Measurements from ENCODE around the gene CEMIP. TPM values are rescaled to one million over a fixed set of nuclear protein-coding genes. Genes with fewer than 3 reads are reported as not detected.

CEMIP gene
- total and polyA plus RNA-seq, 7 experiments from 2014 or later: 0.02 TPM; not detected in 6

DNA sequence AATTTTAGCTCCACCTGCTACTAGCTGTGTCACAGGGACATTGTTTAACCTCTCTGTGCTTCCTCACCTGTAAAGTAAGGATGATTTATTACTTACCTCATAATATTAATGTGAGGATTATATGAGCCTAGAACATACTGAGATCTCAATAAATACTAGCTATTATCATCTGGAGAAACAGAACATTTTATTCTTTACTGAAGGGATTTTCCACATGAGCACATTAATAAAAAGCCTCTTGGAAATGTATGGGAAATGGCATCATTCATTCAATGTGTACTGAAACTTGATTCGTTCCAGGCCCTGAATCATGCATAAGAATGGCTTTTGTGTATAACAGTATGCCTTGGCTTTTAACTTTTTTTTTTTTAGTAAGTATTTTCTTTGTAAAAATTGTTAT is 11.0 kb upstream of the CEMIP start:
- Histone ChIP-seq H3K27ac (ENCODE audit: low read depth, low read length) (no peak overlapping the region), H3K27me3 (ENCODE audit: control insufficient read depth in 2 of 2, insufficient read depth in 2 of 2, low read length in 2 of 2) (no peaks in the 10 kb centered on the region), H3K4me1 (ENCODE audit: control insufficient read depth in 2 of 2, insufficient read depth in 2 of 2, low read length in 2 of 2) (no peaks in the 10 kb centered on the region), H3K4me3 (ENCODE audit: low read length) (no peak overlapping the region), H3K9me3 (ENCODE audit: control insufficient read depth in 2 of 3, low read length in 3 of 3) (no peaks in the 10 kb centered on the region), H3K36me3 (ENCODE audit: control insufficient read depth in 2 of 3, insufficient read depth in 3 of 3, low read length in 3 of 3) (no peaks in the 10 kb centered on the region)
- intact Hi-C loops (cut with micrococcal nuclease): no loop called here
- Mint-ChIP-seq H3K4me3 (no peak overlapping the region), H3K36me3 (no peaks in the 10 kb centered on the region), H3K27me3 (peaks cover 0 to 11% (median 6%) of the 10 kb centered on the region in 5 donors), H3K4me1 (no peaks in the 10 kb centered on the region), H3K9me3 (peaks cover 0 to 2% (median 0%) of the 10 kb centered on the region in 11 donors), H3K27ac (no peak overlapping the region)
- CTCF ChIA-PET: no interaction called here
- POLR2A ChIA-PET: no interaction called here
- ATAC-seq (no peak), DNase-seq (no peak)

- H3K4me1 ChIP-seq (ENCODE audit: control insufficient read depth in 2 of 2, insufficient read depth in 2 of 2, low read length in 2 of 2): no peaks in the 10 kb centered on the region
- H3K27ac ChIP-seq (ENCODE audit: low read depth, low read length): no peak overlapping the region
- ATAC-seq (no peak), DNase-seq (no peak)
- intact Hi-C loops (cut with micrococcal nuclease): no loop called here
- H3K36me3 ChIP-seq (ENCODE audit: control insufficient read depth in 2 of 3, insufficient read depth in 3 of 3, low read length in 3 of 3): no peaks in the 10 kb centered on the region
- no peaks in the 10 kb centered on the region for H3K27me3 ChIP-seq (ENCODE audit: control insufficient read depth in 2 of 2, insufficient read depth in 2 of 2, low read length in 2 of 2)
- Mint-ChIP-seq H3K27ac (no peak overlapping the region), H3K9me3 (peaks cover 0 to 2% (median 0%) of the 10 kb centered on the region in 11 donors), H3K4me3 (no peak overlapping the region), H3K36me3 (no peaks in the 10 kb centered on the region), H3K27me3 (peaks cover 5 to 11% (median 7%) of the 10 kb centered on the region in 5 donors), H3K4me1 (no peaks in the 10 kb centered on the region)
- no peak overlapping the region for H3K4me3 ChIP-seq (ENCODE audit: low read length)
- H3K9me3 ChIP-seq (ENCODE audit: control insufficient read depth in 2 of 3, low read length in 3 of 3): no peaks in the 10 kb centered on the region
- POLR2A ChIA-PET: no interaction called here
- CTCF ChIA-PET: no interaction called here
Measured at GRCh38 chr15:80769153-80769828, 9.9 kb upstream of the CEMIP start.

DNA sequence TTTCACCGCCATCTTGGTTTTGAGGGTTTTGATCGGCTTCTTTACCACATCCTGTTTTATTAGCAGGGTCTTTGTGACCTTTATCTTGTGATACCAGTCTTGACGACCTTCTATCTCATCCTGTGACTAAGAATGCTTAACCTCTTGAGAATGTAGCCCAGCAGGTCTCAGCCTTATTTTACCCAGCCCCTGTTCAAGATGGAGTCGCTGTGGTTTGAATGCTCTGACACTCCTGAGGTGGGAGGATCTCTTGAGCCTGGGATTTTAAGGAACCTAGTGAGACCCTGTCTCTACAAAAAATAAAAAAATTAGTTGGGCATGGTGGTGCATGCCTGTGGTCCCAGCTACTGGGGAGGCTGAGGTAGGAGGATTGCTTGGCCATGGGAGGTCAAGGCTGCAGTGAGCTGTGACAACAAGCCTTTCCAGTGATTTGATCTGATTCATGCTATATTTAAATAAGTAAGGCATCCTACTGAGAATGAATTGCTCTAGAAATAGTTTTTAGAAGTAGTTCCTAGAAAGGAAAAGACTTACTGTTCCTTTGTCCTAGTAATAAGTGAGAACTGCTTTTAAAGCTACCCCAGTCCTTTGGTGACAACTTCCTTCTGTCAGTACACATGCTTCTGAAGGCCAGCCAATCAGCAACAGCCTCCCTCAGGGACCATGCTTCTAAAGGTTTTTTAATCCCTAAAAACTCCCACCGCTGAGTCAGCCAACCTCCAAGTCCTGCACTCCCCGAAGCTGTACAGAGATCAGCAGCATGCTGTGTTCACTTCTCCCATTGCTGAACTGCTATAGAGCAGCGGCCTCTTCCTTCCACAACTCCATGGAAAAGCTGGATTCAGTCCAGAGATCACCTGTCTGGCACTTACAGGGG is 9.1 kb upstream of the CEMIP start:
- Histone ChIP-seq H3K27ac (ENCODE audit: low read depth, low read length) (no peak overlapping the region), H3K4me3 (ENCODE audit: low read length) (no peak overlapping the region), H3K27me3 (ENCODE audit: control insufficient read depth in 2 of 2, insufficient read depth in 2 of 2, low read length in 2 of 2) (no peaks in the 10 kb centered on the region), H3K4me1 (ENCODE audit: control insufficient read depth in 2 of 2, insufficient read depth in 2 of 2, low read length in 2 of 2) (no peaks in the 10 kb centered on the region), H3K9me3 (ENCODE audit: control insufficient read depth in 2 of 3, low read length in 3 of 3) (no peaks in the 10 kb centered on the region), H3K36me3 (ENCODE audit: control insufficient read depth in 2 of 3, insufficient read depth in 3 of 3, low read length in 3 of 3) (no peaks in the 10 kb centered on the region)
- Mint-ChIP-seq H3K4me1 (no peaks in the 10 kb centered on the region), H3K27ac (no peak overlapping the region), H3K4me3 (no peak overlapping the region), H3K36me3 (no peaks in the 10 kb centered on the region), H3K9me3 (peaks cover 0 to 2% (median 0%) of the 10 kb centered on the region in 11 donors), H3K27me3 (peaks cover 5 to 11% (median 7%) of the 10 kb centered on the region in 5 donors)
- intact Hi-C loops (cut with micrococcal nuclease): loop anchor here in 1 of 2 donors (10.0 kb wide), 1 partner anchor 495 kb away; no protein-coding TSS in a partner anchor
- DNase-seq: no peak
- ChIA-PET CTCF (no interaction called here), POLR2A (no interaction called here)
- ATAC-seq: no peak

DNA sequence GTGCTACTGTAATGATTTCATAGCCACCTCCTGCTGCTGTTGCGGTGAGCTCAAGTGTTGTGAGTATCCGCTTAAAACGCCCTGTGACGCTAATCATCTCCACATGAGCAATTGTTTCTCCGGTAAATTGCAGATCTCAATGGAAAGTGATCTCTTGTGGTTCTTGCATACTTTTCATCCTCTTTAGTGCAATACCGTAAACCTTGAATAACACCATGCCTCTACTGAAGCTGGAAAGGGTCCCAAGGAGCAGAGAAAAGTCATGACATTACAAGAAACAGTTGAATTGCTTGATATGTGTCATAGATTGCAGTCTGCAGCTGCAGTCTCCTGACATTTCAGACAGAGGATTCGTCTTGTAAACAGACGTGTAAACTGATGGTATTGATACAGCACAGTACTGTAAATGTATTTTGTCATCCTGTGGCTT is 6.0 kb upstream of the CEMIP start:
- Histone ChIP-seq H3K27me3 (ENCODE audit: control insufficient read depth in 2 of 2, insufficient read depth in 2 of 2, low read length in 2 of 2) (peaks cover 0 to 8% of the 10 kb centered on the region in 2 donors), H3K4me1 (ENCODE audit: control insufficient read depth in 2 of 2, insufficient read depth in 2 of 2, low read length in 2 of 2) (no peaks in the 10 kb centered on the region), H3K9me3 (ENCODE audit: control insufficient read depth in 2 of 3, low read length in 3 of 3) (no peaks in the 10 kb centered on the region), H3K36me3 (ENCODE audit: control insufficient read depth in 2 of 3, insufficient read depth in 3 of 3, low read length in 3 of 3) (no peaks in the 10 kb centered on the region), H3K4me3 (ENCODE audit: low read length) (no peak overlapping the region), H3K27ac (ENCODE audit: low read depth, low read length) (no peak overlapping the region)
- Mint-ChIP-seq H3K4me1 (peaks cover 0 to 5% (median 0%) of the 10 kb centered on the region in 7 donors), H3K9me3 (peaks cover 0 to 2% (median 0%) of the 10 kb centered on the region in 11 donors), H3K36me3 (no peaks in the 10 kb centered on the region), H3K27me3 (peaks cover 12 to 24% (median 15%) of the 10 kb centered on the region in 5 donors), H3K4me3 (no peak overlapping the region), H3K27ac (no peak overlapping the region)
- ATAC-seq (no peak), DNase-seq (no peak)
- CTCF ChIA-PET: interaction anchor here (0.7 kb wide), 1 partner anchor 323 kb away, joined by 3 read pairs; no protein-coding TSS in a partner anchor
- intact Hi-C loops (cut with micrococcal nuclease): loop anchor here in 1 of 2 donors (10.0 kb wide), 1 partner anchor 492 kb away; no protein-coding TSS in a partner anchor
- POLR2A ChIA-PET: interaction anchor here (0.6 kb wide), 1 partner anchor 10 kb away, joined by 4 read pairs; no protein-coding TSS in a partner anchor

- Mint-ChIP-seq H3K36me3 (no peaks in the 10 kb centered on the region), H3K4me1 (peaks cover 0 to 7% (median 0%) of the 10 kb centered on the region in 7 donors), H3K4me3 (no peak overlapping the region), H3K27me3 (peaks cover 14 to 31% (median 17%) of the 10 kb centered on the region in 5 donors), H3K9me3 (peaks cover 0 to 2% (median 0%) of the 10 kb centered on the region in 11 donors), H3K27ac (no peak overlapping the region)
- Histone ChIP-seq H3K4me3 (ENCODE audit: low read length) (no peak overlapping the region), H3K4me1 (ENCODE audit: control insufficient read depth in 2 of 2, insufficient read depth in 2 of 2, low read length in 2 of 2) (no peaks in the 10 kb centered on the region), H3K27ac (ENCODE audit: low read depth, low read length) (no peak overlapping the region), H3K9me3 (ENCODE audit: control insufficient read depth in 2 of 3, low read length in 3 of 3) (no peaks in the 10 kb centered on the region), H3K36me3 (ENCODE audit: control insufficient read depth in 2 of 3, insufficient read depth in 3 of 3, low read length in 3 of 3) (no peaks in the 10 kb centered on the region), H3K27me3 (ENCODE audit: control insufficient read depth in 2 of 2, insufficient read depth in 2 of 2, low read length in 2 of 2) (peaks cover 4 to 14% of the 10 kb centered on the region in 2 donors)
- intact Hi-C loops (cut with micrococcal nuclease): loop anchor here in 1 of 2 donors (10.0 kb wide), 1 partner anchor 491 kb away; no protein-coding TSS in a partner anchor
- CTCF ChIA-PET: no interaction called here
- no peak for ATAC-seq
- no peak for DNase-seq
- POLR2A ChIA-PET: interaction anchor here (0.6 kb wide), 1 partner anchor 9 kb away, joined by 4 read pairs; no protein-coding TSS in a partner anchor
Measured at GRCh38 chr15:80773792-80774352, 5.3 kb upstream of the CEMIP start.

- Mint-ChIP-seq H3K4me1 (peaks cover under 1 to 7% (median 1%) of the 10 kb centered on the region in 7 donors), H3K27ac (no peak overlapping the region), H3K36me3 (no peaks in the 10 kb centered on the region), H3K4me3 (no peak overlapping the region), H3K9me3 (peaks cover 0 to 1% (median 0%) of the 10 kb centered on the region in 11 donors), H3K27me3 (peaks cover 14 to 31% (median 17%) of the 10 kb centered on the region in 5 donors)
- no peaks in the 10 kb centered on the region for H3K9me3 ChIP-seq (ENCODE audit: control insufficient read depth in 2 of 3, low read length in 3 of 3)
- H3K27ac ChIP-seq (ENCODE audit: low read depth, low read length): no peak overlapping the region
- H3K4me3 ChIP-seq (ENCODE audit: low read length): no peak overlapping the region
- H3K4me1 ChIP-seq (ENCODE audit: control insufficient read depth in 2 of 2, insufficient read depth in 2 of 2, low read length in 2 of 2): no peaks in the 10 kb centered on the region
- no peaks in the 10 kb centered on the region for H3K36me3 ChIP-seq (ENCODE audit: control insufficient read depth in 2 of 3, insufficient read depth in 3 of 3, low read length in 3 of 3)
- no peak for DNase-seq
- CTCF ChIA-PET: interaction anchor here (2.7 kb wide), 1 partner anchor 319 kb away, joined by 21 read pairs; no protein-coding TSS in a partner anchor
- intact Hi-C loops (cut with micrococcal nuclease): loop anchor here in 1 of 2 donors (10.0 kb wide), 1 partner anchor 490 kb away; no protein-coding TSS in a partner anchor
- POLR2A ChIA-PET: no interaction called here
- H3K27me3 ChIP-seq (ENCODE audit: control insufficient read depth in 2 of 2, insufficient read depth in 2 of 2, low read length in 2 of 2): peaks cover 4 to 14% of the 10 kb centered on the region in 2 donors
- no peak for ATAC-seq
Measured at GRCh38 chr15:80774486-80774885, 4.7 kb upstream of the CEMIP start.

All from naive thymus-derived CD4-positive, alpha-beta T cell (primary cell).